ENCODE results near the gene PDIA5. TPM values are rescaled to one million over a fixed set of nuclear protein-coding genes. Genes with fewer than 3 reads are reported as not detected.
A peak's percentile ranks its signal among the peaks of the same experiment; 100 is the strongest.

PDIA5 gene
- total RNA-seq, 2 donors from 2014 or later, result 57.5 to 68.3 TPM

GRCh38 chr3:123201223-123201556, 134.4 kb downstream of the PDIA5 start:
- Mint-ChIP-seq H3K27me3 (ENCODE audit: insufficient read depth) (no peaks in the 10 kb centered on the region), H3K9me3 (peaks cover 21% of the 10 kb centered on the region), H3K4me3 (peak overlapping the region; percentile 92), H3K36me3 (ENCODE audit: low read depth) (peaks cover 2% of the 10 kb centered on the region), H3K4me1 (peaks cover 14% of the 10 kb centered on the region), H3K27ac (peak overlapping the region; percentile 88)
- Histone ChIP-seq H3K27ac (ENCODE audit: low read depth, low read length) (peak overlapping the region; percentile 78), H3K36me3 (ENCODE audit: control insufficient read depth, insufficient read depth, low read length) (peaks cover 3% of the 10 kb centered on the region), H3K9ac (ENCODE audit: extremely low read depth, low read length, poor library complexity, severe bottlenecking) (peak overlapping the region; percentile 3), H3K4me1 (ENCODE audit: control insufficient read depth, insufficient read depth, low read length) (no peaks in the 10 kb centered on the region), H3K27me3 (ENCODE audit: control insufficient read depth, insufficient read depth, low read length, poor library complexity, severe bottlenecking) (no peaks in the 10 kb centered on the region), H3K9me3 (ENCODE audit: control insufficient read depth, low read length) (peaks cover 16% of the 10 kb centered on the region), H3K4me3 (ENCODE audit: low read length) (peak overlapping the region; percentile 96)
- TF ChIP-seq, protein P1, sequence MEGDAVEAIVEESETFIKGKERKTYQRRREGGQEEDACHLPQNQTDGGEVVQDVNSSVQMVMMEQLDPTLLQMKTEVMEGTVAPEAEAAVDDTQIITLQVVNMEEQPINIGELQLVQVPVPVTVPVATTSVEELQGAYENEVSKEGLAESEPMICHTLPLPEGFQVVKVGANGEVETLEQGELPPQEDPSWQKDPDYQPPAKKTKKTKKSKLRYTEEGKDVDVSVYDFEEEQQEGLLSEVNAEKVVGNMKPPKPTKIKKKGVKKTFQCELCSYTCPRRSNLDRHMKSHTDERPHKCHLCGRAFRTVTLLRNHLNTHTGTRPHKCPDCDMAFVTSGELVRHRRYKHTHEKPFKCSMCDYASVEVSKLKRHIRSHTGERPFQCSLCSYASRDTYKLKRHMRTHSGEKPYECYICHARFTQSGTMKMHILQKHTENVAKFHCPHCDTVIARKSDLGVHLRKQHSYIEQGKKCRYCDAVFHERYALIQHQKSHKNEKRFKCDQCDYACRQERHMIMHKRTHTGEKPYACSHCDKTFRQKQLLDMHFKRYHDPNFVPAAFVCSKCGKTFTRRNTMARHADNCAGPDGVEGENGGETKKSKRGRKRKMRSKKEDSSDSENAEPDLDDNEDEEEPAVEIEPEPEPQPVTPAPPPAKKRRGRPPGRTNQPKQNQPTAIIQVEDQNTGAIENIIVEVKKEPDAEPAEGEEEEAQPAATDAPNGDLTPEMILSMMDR (conservative IDR thresholded peaks at IDR 0.05), result no peak
- 12 to 25% methylated on average over 4 to 6 of the region's 6 CpGs for WGBS, 2 experiments (ENCODE audit: insufficient coverage in 1 of 2, insufficient read length in 1 of 2)
- DNase-seq, result no peak

GRCh38 chr3:123201557-123202427, 135.0 kb downstream of the PDIA5 start, which contains the start of gene SEC22A:
SEC22A (plus strand) TSS chr3:123201943; CDS start chr3:123209218, 7,275 bp downstream.
- DNase-seq, result peak; percentile 99
- no peaks in the 10 kb centered on the region for H3K4me1 ChIP-seq (ENCODE audit: control insufficient read depth, insufficient read depth, low read length)
- no peaks in the 10 kb centered on the region for H3K27me3 ChIP-seq (ENCODE audit: control insufficient read depth, insufficient read depth, low read length, poor library complexity, severe bottlenecking)
- Mint-ChIP-seq H3K4me3 (peak within 1 kb of the TSS; percentile 92), H3K4me1 (peaks cover 14% of the 10 kb centered on the region), H3K27ac (peak within 1 kb of the TSS; percentile 95), H3K27me3 (ENCODE audit: insufficient read depth) (no peaks in the 10 kb centered on the region), H3K36me3 (ENCODE audit: low read depth) (peaks cover 2% of the 10 kb centered on the region), H3K9me3 (peaks cover 17% of the 10 kb centered on the region)
- TF ChIP-seq, protein P1 (conservative IDR thresholded peaks at IDR 0.05), result no peak
- H3K36me3 ChIP-seq (ENCODE audit: control insufficient read depth, insufficient read depth, low read length), result peaks cover 8% of the 10 kb centered on the region
- H3K4me3 ChIP-seq (ENCODE audit: low read length), result peak within 1 kb of the TSS; percentile 96
- peak within 1 kb of the TSS; percentile 78 for H3K27ac ChIP-seq (ENCODE audit: low read depth, low read length)
- peak within 1 kb of the TSS; percentile 87 for H3K9ac ChIP-seq (ENCODE audit: extremely low read depth, low read length, poor library complexity, severe bottlenecking)
- WGBS, 2 experiments (ENCODE audit: insufficient coverage in 1 of 2, insufficient read length in 1 of 2), result 0% methylated on average over 23 to 60 of the region's 60 CpGs
- H3K9me3 ChIP-seq (ENCODE audit: control insufficient read depth, low read length), result peaks cover 12% of the 10 kb centered on the region

GRCh38 chr3:123202451-123202850, 135.6 kb downstream of the PDIA5 start:
- Histone ChIP-seq H3K9ac (ENCODE audit: extremely low read depth, low read length, poor library complexity, severe bottlenecking) (peak overlapping the region; percentile 87), H3K27ac (ENCODE audit: low read depth, low read length) (no peak overlapping the region), H3K27me3 (ENCODE audit: control insufficient read depth, insufficient read depth, low read length, poor library complexity, severe bottlenecking) (no peaks in the 10 kb centered on the region), H3K4me1 (ENCODE audit: control insufficient read depth, insufficient read depth, low read length) (no peaks in the 10 kb centered on the region), H3K9me3 (ENCODE audit: control insufficient read depth, low read length) (peaks cover 6% of the 10 kb centered on the region), H3K4me3 (ENCODE audit: low read length) (peak overlapping the region; percentile 96), H3K36me3 (ENCODE audit: control insufficient read depth, insufficient read depth, low read length) (peaks cover 11% of the 10 kb centered on the region)
- DNase-seq, result peak; percentile 65
- peaks cover 14% of the 10 kb centered on the region for H3K4me1 Mint-ChIP-seq
- WGBS, 2 experiments (ENCODE audit: insufficient coverage in 1 of 2, insufficient read length in 1 of 2), result 6 to 8% methylated on average over 6 to 7 of the region's 7 CpGs
- peak overlapping the region; percentile 95 for H3K27ac Mint-ChIP-seq
- TF ChIP-seq, protein P1 (conservative IDR thresholded peaks at IDR 0.05), result peak; percentile 46
- peak overlapping the region; percentile 92 for H3K4me3 Mint-ChIP-seq
- no peaks in the 10 kb centered on the region for H3K27me3 Mint-ChIP-seq (ENCODE audit: insufficient read depth)
- peaks cover 11% of the 10 kb centered on the region for H3K9me3 Mint-ChIP-seq
- H3K36me3 Mint-ChIP-seq (ENCODE audit: low read depth), result peaks cover 2% of the 10 kb centered on the region

Small RNA genes lying within 50 kb of the gene (microRNA-seq; reads per million reads assigned to microRNA genes)
- not detected for gene MIR7110 (ENCODE audit: borderline microRNAs expressed)

Other genes starting within 250 kb of the PDIA5 start
- gene SEMA5B, start 39.3 kb upstream of the PDIA5 start, total RNA-seq, result 10 to 100 TPM; 37.3 to 45.8 TPM
- 10 to 100 TPM; 19.5 to 21.8 TPM for gene SEC22A, start 134.9 kb downstream of the PDIA5 start, total RNA-seq